K562 treated with DMSO at 1 percent for 12 hours (cell line): ENCODE data around the gene USP12. TPM values are rescaled to one million over a fixed set of nuclear protein-coding genes. Genes with fewer than 3 reads are reported as not detected.

Experiments
- total RNA-seq: library from RNA; unstranded; fragments of 300-600 nt; gene quantifications from 2 replicates; pipeline ENCODE4 v1.2.3, GENCODE V29; 2022; ENCODE audit not compliant: insufficient read depth

USP12 gene, protein sequence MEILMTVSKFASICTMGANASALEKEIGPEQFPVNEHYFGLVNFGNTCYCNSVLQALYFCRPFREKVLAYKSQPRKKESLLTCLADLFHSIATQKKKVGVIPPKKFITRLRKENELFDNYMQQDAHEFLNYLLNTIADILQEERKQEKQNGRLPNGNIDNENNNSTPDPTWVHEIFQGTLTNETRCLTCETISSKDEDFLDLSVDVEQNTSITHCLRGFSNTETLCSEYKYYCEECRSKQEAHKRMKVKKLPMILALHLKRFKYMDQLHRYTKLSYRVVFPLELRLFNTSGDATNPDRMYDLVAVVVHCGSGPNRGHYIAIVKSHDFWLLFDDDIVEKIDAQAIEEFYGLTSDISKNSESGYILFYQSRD
- 4.1 and 12.8 TPM in 2 replicates for total RNA-seq

DNA sequence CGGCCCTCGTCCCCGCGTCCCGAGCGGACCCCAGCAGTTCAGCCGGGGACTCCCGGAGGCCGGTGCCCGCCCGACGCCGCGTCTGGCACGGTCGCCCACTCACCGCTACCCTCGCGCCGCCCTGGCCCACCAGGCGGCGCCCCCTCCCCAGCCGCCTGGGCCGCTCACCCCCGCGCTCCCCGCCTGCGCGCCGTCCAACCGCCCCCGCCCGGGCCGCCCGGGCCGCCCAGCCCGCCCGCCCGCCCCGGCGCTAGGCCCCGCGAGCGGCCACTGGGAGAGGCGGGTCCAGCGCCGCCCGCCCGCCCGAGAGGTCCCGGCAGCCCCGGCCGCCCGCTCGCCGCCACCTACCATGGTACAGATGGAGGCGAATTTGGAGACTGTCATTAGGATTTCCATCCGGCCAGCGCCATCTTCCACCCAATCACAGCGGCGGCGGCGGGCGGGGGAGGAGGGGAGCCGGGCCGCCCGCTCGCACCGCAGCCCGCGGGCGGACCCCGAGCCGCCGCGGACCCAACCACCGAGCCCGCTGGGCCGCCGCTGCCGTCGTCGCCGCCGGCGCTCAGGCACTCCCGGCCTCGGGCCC is at the start of gene USP12:
Gene USP12 (minus strand): TSS at position 568 of the 583 bp plus-strand sequence. CDS start 172 bp downstream, at position 396.

Other genes with a start within 250 kb of the USP12 start
- gene RPL21, start 79.7 kb upstream of the USP12 start, total RNA-seq, result 1,558 and 1,907 TPM in 2 replicates
- 1.0 and 2.6 TPM in 2 replicates for gene RASL11A, start 99.0 kb upstream of the USP12 start, total RNA-seq